NCI-H526 treated with DMSO at 0.1 percent for 48 hours (cell line): ENCODE data around the gene RNF167.

ENCODE experiments used
- DNase-seq: peaks from one replicate; lab custom pipeline; 2025; lab: John Stamatoyannopoulos, UW

Gene RNF167

GRCh38 chr17:4938688-4939545 lies 1.2 kb upstream of the RNF167 start:
- DNase-seq = no peak

GRCh38 chr17:4939546-4939795 lies 597 bp upstream of the RNF167 start:
- DNase-seq = no peak

GRCh38 chr17:4940555-4941318 lies 669 bp downstream of the RNF167 start:
- DNase-seq = no peak

- no peak for DNase-seq
Measured at GRCh38 chr17:4941319-4941610, 1.2 kb downstream of the RNF167 start.

- DNase-seq = no peak
Measured at GRCh38 chr17:4942760-4943508, 2.9 kb downstream of the RNF167 start.

- DNase-seq = no peak
Measured at GRCh38 chr17:4944163-4944553, 4.1 kb downstream of the RNF167 start.

- no peak for DNase-seq
Measured at GRCh38 chr17:4944554-4945175, 4.6 kb downstream of the RNF167 start.

- DNase-seq = no peak
Measured at GRCh38 chr17:4945176-4945943, 5.3 kb downstream of the RNF167 start.

- no peak for DNase-seq
Measured at GRCh38 chr17:4945944-4946280, 5.8 kb downstream of the RNF167 start.

GRCh38 chr17:4946312-4946976 lies 6.4 kb downstream of the RNF167 start:
- no peak for DNase-seq

GRCh38 chr17:4947010-4947410 lies 6.9 kb downstream of the RNF167 start:
- no peak for DNase-seq

- DNase-seq = no peak
Measured at GRCh38 chr17:4947411-4948165, 7.5 kb downstream of the RNF167 start.

- peak; percentile 70 for DNase-seq
Measured at GRCh38 chr17:4948166-4948930, 8.3 kb downstream of the RNF167 start, which contains the start of gene PFN1. PFN1 (minus strand) TSS chr17:4948530; CDS start chr17:4948394, 136 bp downstream.

GRCh38 chr17:4948931-4949320 lies 8.9 kb downstream of the RNF167 start:
- no peak for DNase-seq

GRCh38 chr17:4949321-4950074 lies 9.4 kb downstream of the RNF167 start:
- no peak for DNase-seq

GRCh38 chr17:4950075-4950745 lies 10.1 kb downstream of the RNF167 start:
- no peak for DNase-seq

GRCh38 chr17:4950746-4951204 lies 10.7 kb downstream of the RNF167 start, which contains the start of gene ENO3:
ENO3 (plus strand) TSS chr17:4951119; CDS start chr17:4951830, 711 bp downstream.
- no peak for DNase-seq

- DNase-seq = no peak
Measured at GRCh38 chr17:4951486-4951885, 11.4 kb downstream of the RNF167 start.
